HG03575 (cell line): ENCODE data around the gene ZNF211.

Source experiments
- ATAC-seq: cut with Tn5 transposase; IDR thresholded peaks from one replicate; pipeline ENCODE4 v1.9.1; 2021; ENCODE audit not compliant: unreplicated experiment, insufficient number of reproducible peaks, low FRiP score; ENCODE audit errors: extremely low read depth

Gene ZNF211

DNA sequence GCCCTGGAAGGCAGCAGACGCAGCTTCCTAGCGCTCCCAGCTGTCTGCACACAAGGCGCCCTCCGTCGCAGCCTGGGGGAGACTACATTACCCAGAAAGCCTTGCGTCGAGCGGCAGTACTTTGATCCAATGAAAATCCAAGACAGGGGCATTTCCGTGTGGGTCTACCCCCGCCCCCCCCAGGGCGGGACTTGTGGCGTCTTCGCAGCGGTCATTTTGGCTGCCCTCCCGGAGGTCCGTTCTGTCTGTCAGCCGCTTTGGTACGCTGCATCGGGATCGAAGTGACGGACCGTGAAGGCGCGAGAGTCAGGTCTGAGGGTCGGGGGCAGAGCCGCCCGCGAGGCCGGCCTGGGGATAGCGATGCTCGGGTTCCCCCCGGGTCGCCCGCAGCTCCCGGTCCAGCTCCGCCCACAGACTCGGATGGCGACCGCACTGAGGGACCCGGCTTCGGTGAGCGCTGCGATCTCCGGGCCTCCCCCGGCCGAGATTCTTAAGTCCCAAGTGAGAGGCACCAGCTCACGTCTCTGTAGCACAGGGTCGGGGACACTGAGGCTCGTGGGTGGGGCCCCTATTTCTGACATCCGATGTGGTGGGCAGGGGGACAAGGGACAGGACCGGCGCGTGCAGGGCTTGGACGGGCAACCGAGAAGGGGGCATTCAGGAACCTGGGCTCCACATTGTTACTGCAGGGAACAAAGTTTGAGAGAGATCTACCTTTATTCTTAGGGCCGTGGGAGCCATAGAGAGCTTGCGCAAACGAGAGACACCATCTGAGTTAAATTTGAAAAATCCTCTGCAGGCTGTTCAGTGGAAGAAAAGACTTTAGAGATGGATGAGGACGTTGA lies at the start of gene ZNF211:
ZNF211 (plus strand) TSS at position 182 of the 845 bp plus-strand sequence; CDS start at position 361, 179 bp downstream.
- ATAC-seq, result no peak

DNA sequence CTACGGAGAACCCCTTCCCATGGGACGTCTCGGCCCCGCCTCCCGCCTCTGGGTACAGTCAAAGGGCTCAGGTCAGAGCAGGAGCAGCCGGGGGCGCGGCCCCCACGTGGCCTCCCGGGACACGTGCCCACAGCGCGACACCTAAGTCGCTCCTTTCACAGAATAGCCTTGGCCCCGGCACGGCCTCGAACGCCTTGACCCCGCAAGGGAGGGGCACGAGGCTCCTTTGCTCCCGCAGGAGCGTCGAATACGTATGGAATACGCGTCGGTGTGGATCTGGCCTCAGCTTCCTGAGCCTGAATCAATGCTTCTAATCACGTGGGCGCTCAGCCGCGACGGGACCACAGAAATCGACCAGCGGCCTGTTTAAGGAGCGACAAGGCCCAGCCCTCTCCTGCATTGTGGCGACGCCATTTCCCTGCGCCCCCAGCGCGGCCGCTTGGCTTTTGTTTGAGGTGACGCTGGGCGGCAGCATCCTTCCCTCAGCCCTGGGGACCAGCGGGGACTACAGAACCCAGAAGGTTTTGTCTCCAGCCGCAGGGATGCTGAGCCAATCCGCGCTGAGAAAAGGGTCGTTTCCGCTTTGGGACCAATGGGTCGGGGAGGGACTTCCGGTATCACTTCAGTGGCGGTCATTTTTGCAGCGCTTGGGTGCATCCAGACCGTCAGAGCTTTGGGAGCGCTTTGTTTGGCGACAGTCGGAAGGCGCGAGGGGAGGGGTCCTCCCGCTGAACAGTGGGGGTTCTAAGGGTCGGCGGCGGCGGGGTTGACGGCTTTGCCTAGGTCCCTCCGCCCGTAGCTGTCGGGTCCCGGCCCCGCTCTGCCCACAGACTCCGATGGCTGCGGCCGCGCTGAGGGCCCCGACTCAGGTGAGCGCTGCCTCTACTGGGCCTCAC lies 49.2 kb upstream of the ZNF211 start, which contains the start of gene ZIK1:
ZIK1 (plus strand) TSS at position 625 of the 896 bp plus-strand sequence; CDS start at position 837, 212 bp downstream.
- no peak for ATAC-seq

DNA sequence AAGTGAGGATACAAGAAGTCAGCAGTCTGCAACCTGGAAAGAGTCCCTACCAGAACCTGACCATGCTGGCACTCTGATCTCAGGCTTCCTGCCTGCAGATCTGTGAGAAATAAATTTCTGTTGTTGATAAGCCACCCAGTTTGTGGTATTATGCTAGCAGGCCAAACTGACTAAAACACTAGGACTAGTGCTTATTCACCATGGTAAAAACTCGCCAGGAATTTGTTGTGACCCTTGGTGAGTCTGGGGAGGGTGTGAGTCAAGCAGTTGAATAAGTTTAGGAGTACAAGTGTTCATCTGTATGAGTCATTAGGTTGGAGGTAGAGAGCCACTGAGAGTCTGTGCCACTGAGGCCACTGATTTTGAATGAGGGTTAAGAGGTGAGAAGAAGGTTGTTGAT lies 45.4 kb upstream of the ZNF211 start:
- no peak for ATAC-seq

DNA sequence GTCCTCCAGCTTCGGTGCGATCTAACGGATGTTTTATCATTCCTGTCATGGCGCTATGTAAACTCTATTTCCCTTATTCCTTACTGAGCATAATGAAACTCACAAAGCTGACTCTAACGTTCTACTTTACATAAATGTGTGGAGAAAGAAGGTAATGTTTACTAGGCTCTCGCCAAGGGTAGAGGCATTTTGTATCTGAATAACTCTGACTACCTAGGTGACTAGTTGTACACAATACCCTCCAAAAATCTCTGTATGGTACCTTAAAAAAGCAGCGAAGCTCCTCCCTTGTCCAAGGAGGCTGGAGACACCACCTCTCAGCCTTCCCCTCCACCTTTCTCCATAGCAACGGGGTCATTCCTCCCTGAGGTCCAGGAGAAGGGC lies 33.6 kb upstream of the ZNF211 start:
- ATAC-seq, result no peak

DNA sequence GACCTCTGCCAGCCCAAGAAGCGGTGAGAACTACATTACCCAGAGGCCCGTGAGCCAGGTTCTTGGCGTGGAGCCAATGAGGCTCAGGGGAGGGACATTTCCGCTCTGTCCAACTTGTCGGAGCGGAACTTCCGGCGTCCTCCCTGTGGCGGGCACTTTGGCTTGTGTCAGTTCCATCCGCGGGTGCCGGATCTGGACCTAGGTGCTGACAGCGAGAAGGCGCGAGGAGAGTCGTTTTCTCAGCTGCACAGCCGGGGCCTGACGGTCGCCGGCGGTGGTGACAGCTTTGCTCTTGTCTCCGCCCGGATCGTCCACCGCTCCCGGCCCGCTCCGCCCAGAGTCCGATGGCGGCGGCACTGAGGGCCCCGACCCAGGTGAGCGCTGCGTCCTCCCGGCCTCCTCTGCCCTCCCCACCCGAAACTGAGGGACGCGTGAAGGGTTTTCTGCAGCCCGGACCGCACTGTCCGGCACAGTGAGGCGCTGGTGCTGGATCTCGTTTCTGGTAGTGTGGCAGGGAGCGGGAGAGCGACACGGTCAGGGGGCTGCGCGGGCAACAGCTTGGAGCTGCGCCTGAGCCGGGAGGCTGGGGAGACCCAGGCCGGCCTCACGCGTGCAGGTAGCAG lies 33.1 kb upstream of the ZNF211 start, which contains the start of gene ZNF530:
ZNF530 (plus strand) TSS at position 125 of the 623 bp plus-strand sequence. CDS start 4,461 bp downstream, outside the sequence.
- ATAC-seq, result no peak

DNA sequence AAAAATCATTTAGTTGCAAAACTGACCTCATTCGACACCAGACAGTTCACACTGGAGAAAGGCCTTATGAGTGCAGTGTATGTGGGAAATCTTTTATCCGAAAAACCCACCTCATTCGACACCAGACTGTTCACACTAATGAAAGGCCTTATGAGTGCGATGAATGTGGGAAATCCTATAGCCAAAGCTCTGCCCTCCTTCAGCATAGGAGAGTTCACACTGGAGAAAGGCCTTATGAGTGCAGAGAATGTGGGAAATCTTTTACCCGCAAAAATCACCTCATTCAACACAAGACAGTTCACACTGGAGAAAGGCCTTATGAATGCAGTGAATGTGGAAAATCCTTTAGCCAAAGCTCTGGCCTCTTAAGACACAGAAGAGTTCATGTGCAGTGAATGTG lies 26.0 kb upstream of the ZNF211 start:
- no peak for ATAC-seq

DNA sequence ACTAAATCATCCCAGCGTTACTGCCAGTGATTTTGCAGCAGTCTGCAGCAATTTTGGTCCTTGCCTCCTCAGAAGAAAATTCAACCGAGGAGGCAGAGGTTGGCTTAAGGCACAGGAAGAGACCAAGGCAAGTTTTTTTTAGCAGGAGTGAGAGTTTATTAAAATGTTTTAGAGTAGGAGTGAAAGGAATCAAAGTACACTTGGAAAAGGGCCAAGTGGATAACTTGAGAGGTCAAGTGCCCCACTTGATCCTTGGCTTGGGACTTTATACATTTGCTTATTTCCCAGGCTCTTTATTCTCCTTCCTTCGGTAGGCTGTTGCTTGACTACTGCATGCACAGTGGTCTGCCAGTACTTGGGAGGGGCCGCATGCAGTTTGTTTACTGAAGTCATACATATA lies 21.9 kb upstream of the ZNF211 start:
- no peak for ATAC-seq

DNA sequence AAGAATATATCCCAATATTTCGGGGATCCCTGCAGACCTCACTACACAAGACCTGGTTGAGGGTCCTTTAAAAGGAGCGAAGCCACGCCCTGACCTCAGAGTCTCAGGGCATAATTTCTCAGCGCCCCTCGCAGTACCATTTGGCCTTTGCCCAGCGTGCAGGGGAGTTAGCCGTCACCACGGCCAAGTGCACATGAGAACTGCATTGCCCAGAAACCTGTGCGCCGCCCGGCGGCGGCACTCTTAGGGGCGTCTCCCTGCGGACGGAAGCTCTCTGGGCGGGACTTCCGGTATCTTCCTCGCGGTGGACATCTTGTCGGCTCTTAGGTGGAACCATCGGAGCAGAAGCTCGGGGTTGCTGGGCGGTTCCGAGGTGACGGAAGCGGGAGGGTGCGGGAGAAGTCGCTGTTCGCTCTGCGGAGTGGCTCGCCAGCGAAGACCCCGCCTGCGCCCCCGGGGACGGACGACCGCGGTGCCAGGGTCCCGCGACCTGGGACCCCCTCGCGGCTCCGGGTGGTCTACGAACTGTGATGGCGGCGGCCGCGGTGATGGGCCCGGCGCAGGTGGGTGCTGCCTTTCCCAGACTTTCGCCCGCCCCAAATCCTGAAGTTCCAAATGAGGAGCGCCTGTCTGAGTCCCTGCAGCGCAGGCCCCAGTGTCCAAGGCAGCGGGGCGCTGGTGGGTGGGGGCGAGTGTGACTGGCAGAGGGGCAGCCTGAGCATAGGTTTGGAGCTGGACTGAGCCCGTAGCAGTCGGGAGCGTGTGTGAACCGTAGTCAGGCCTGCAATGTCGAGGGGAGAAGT lies 18.8 kb upstream of the ZNF211 start, which contains the start of gene ZNF134:
ZNF134 (plus strand) TSS at position 302 of the 803 bp plus-strand sequence. CDS start 5,227 bp downstream, outside the sequence.
- ATAC-seq, result no peak

DNA sequence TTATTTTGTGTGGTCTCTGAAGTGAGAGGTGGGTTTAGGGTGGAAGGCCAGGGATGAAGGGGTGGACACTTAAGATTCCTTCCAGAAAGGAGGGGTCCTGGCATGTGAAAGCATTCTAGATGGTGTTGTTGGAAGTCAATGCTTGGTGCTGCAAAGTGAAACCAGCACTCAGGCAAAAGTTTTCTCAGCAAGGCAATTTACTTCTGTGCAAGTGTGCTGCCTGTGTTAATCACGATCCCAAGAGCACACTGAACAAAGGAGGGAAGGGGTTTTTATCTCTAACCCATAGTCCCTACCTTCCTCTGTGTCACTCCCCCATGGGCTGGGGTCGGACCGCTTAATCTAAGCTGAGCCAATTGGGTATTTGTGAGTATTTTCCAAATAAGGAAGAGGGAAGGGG lies 17.6 kb upstream of the ZNF211 start:
- ATAC-seq, result no peak

DNA sequence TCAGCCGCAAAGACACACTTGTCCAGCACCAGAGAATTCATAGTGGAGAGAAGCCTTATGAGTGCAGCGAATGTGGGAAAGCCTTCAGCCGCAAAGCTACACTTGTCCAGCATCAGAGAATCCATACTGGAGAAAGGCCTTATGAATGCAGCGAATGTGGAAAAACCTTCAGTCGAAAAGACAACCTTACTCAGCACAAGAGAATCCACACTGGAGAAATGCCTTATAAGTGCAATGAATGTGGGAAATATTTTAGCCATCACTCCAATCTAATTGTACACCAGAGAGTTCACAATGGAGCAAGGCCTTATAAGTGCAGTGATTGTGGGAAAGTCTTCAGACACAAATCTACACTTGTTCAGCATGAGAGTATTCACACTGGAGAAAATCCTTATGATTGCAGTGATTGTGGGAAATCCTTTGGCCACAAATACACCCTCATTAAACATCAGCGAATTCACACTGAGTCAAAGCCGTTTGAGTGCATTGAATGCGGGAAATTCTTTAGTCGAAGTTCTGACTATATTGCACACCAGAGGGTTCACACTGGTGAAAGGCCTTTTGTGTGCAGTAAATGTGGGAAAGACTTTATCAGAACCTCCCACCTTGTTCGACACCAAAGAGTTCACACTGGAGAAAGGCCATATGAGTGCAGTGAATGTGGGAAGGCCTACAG lies 12.2 kb upstream of the ZNF211 start:
- no peak for ATAC-seq

DNA sequence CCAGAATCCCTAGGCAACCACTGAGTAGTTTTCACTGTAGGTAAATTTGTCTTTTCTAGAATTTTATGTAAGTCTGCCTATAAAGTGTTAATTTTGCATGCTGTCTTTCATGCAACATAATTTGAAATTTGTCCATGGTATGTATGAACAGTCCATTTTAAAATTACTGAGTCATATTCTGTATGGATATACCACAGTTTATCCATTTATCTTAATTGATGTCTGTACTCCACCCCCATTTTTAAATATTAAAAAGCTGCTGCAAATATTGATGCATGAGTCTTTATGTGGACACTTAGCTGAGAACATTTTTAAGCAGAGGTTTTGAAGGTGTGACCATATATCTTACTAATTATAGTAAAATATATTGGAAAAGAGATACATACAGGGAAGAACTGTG lies 9.9 kb upstream of the ZNF211 start:
- ATAC-seq, result no peak

DNA sequence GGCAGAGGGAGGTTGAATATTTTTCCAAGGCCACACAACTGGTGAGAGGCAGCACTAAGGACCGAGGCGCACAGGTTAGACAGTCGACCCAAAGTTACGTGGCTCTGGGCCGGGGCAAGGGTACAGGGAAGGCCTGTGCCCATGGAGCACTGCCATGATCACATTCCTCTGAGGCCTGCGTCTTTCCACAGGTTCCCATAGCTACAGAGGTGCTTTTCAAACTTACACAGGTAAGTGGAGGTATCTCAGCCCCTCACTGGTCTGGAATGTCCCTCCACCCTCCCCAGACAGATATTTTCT lies 814 bp downstream of the ZNF211 start:
- no peak for ATAC-seq

DNA sequence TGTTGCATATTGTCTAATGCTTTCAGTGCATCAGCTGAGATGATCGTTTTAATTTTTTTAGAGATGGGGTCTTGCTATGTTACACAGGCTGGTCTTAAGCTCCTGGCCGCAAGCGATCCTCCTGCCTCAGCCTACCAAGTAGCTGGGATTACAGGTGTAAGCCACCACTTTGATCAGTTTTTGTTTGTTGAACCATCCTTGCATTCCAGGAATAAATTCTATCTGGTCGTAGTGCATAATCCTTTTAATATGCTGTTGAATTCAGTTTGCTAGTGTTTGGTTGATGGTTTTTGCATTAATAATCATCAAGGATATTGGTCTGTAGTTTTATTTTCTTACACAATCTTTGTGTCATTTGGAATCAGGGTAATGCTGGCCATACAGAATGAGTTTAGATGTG lies 4.4 kb downstream of the ZNF211 start:
- no peak for ATAC-seq

DNA sequence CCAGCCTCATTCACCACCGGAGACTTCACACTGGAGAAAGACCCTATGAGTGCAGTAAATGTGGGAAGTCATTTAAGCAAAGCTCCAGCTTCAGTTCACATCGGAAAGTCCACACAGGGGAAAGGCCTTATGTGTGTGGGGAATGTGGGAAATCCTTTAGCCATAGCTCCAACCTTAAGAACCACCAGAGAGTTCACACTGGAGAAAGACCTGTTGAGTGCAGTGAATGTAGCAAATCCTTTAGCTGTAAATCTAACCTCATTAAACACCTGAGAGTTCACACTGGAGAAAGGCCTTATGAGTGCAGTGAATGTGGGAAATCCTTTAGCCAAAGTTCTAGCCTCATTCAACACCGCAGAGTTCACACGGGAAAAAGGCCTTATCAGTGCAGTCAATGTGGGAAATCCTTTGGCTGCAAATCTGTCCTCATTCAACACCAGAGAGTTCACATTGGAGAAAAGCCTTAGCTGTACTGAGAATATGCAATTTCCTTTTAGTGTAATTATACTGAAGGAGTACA lies 8.8 kb downstream of the ZNF211 start:
- ATAC-seq, result no peak

DNA sequence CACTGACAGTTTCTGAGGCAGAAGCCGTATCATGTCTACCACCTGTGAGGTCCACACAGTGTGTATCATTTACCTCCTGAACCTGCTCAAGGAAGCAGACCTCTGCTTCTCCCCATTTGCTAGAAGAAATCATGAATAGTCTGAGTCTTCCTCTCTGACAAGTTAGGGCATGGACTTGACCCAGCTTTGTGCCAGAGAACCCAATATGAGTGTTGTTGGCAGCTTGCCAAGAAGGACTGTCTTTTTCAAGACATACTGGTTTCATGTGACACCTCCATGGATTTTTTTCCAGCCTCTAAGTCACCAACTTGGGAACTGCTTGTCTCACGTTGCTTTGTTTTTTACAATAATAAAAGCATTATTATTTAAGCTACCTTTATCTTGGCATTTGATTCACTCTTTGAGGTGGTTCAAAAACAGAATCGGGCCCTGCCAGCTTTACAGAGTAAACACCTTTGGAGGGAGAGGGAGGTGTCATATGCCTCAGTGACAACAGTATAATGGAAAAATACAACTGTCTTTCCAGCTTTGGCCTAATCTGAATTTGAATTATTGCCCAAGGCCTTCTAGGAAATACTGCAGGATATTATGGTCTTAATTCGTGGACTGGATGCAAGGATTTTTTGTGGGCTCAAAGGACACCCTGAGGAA lies 9.6 kb downstream of the ZNF211 start:
- ATAC-seq, result no peak

DNA sequence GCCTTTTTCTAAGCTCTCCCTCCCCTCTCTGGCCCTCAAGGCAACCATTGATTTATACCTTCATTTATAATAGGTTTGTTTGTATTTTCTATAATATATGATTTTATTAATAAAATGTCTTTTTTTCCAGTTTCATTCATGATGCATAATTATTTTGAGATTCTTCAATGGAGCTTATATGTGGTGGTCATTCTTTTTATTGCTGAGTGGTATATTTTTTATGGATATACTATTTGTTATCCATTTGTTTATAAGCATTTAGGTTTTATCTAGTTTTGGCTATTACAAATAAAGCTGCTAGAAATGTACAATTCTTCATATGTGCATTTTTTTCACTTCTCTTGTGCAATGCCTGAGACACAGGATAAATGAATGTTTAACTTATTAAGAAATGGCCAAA lies 10.8 kb downstream of the ZNF211 start:
- ATAC-seq, result no peak

DNA sequence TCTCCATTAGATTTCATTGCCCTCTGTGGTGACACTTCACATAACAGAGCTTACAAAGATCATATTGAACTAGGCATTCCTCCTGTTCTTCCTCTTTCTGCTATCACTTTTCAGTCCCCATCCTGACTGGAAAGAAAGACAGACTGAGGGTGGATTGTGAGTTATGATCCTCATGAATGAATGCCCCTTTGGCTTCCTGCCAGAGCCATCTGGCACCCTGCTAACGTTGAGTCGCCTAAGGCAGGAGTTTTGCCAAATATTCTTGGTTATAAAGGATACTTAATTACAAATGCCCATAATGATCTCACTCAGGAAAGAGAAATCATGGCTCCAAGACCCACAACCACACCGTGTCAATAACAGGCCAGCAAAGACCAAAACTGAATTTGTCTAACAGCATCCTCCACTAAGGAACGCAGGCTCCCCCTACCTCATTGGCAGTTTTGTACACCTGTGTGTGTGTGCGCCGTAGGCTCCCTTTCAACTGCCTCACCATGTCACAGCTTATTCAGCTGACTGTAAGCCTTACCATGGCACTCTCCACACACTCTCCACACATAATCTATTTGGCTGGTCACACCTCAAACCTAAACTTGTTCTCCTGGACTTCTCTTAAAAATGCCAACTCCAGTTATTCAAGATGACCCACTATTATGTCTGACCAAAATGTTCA lies 15.5 kb downstream of the ZNF211 start:
- no peak for ATAC-seq
